GM18951 (cell line): Measurements from ENCODE around the gene IQGAP2.

Experiments used
- POLR2A ChIP-seq: IDR thresholded peaks from 4 replicates; pipeline ENCODE4 v1.6.1; 2011; ENCODE audit warnings: mild to moderate bottlenecking; ENCODE audit not compliant: insufficient read length, insufficient read depth; ENCODE audit errors: extremely low read depth
- in situ Hi-C: fragments of 300-500 bp; cut with MboI; formaldehyde crosslinking; loops from one replicate; pipeline ENCODE4 v1.12.0; 2022; ENCODE audit warnings: low sequenced_read_pairs, mixed read lengths, inconsistent platforms; ENCODE audit not compliant: unreplicated experiment

Gene IQGAP2

GRCh38 chr5:76643371-76643770, 240.3 kb downstream of the IQGAP2 start:
- in situ Hi-C loops, result no loop called here
- TF ChIP-seq POLR2A, result no peak

- no peak for TF ChIP-seq POLR2A
- in situ Hi-C loops, result no loop called here
These were observed 246.1 kb downstream of the IQGAP2 start for GRCh38 chr5:76649140-76649539.

GRCh38 chr5:76652809-76653414, 249.8 kb downstream of the IQGAP2 start:
- in situ Hi-C loops, result no loop called here
- TF ChIP-seq POLR2A, result no peak

GRCh38 chr5:76657091-76657490, 254.0 kb downstream of the IQGAP2 start:
- TF ChIP-seq POLR2A, result no peak
- in situ Hi-C loops, result no loop called here

GRCh38 chr5:76657683-76658311, 254.7 kb downstream of the IQGAP2 start:
- no peak for TF ChIP-seq POLR2A
- in situ Hi-C loops, result no loop called here

- in situ Hi-C loops, result no loop called here
- TF ChIP-seq POLR2A, result no peak
These were observed 257.3 kb downstream of the IQGAP2 start for GRCh38 chr5:76660360-76660759.

- in situ Hi-C loops, result no loop called here
- no peak for TF ChIP-seq POLR2A
These were observed 259.4 kb downstream of the IQGAP2 start for GRCh38 chr5:76662521-76662920.

GRCh38 chr5:76663573-76663972, 260.5 kb downstream of the IQGAP2 start:
- TF ChIP-seq POLR2A, result no peak
- in situ Hi-C loops, result no loop called here

GRCh38 chr5:76664079-76664478, 261.0 kb downstream of the IQGAP2 start:
- in situ Hi-C loops, result no loop called here
- TF ChIP-seq POLR2A, result no peak

GRCh38 chr5:76667495-76667894, 264.4 kb downstream of the IQGAP2 start:
- TF ChIP-seq POLR2A, result no peak
- in situ Hi-C loops, result no loop called here

- in situ Hi-C loops, result no loop called here
These were observed 266.2 kb downstream of the IQGAP2 start for GRCh38 chr5:76669245-76669644.

GRCh38 chr5:76670508-76670907, 267.4 kb downstream of the IQGAP2 start:
- no peak for TF ChIP-seq POLR2A
- in situ Hi-C loops, result no loop called here

More at GRCh38 chr5:76669245-76669644, 266.2 kb downstream of the IQGAP2 start:
- TF ChIP-seq POLR2A, result no peak

- in situ Hi-C loops, result no loop called here
- no peak for TF ChIP-seq POLR2A
These were observed 269.2 kb downstream of the IQGAP2 start for GRCh38 chr5:76672242-76672641.

- in situ Hi-C loops, result no loop called here
- no peak for TF ChIP-seq POLR2A
These were observed 270.0 kb downstream of the IQGAP2 start for GRCh38 chr5:76673125-76673524.
